HG02588 (cell line): ENCODE results near the gene APOE.
A peak's percentile ranks its signal among the peaks of the same experiment; 100 is the strongest.
"Not testable (repeated sequence)": the region's sequence is repeated elsewhere in the genome, so short reads cannot be mapped to it uniquely, and the experiment has no call there.

Experiments used
- ATAC-seq: cut with Tn5 transposase; IDR thresholded peaks from one replicate; pipeline ENCODE4 v1.9.1; 2021; ENCODE audit warnings: mild to moderate bottlenecking, moderate library complexity; ENCODE audit not compliant: unreplicated experiment

APOE gene

GRCh38 chr19:44908836-44909261, 3.3 kb downstream of the APOE start:
- no peak for ATAC-seq

GRCh38 chr19:44909775-44910174, 4.2 kb downstream of the APOE start:
- no peak for ATAC-seq

GRCh38 chr19:44911896-44912295, 6.3 kb downstream of the APOE start:
- ATAC-seq: not testable (repeated sequence)

GRCh38 chr19:44912854-44913253, 7.3 kb downstream of the APOE start:
- ATAC-seq: no peak

GRCh38 chr19:44913512-44914432, 8.2 kb downstream of the APOE start:
- ATAC-seq: not testable (repeated sequence)

- ATAC-seq: peak; percentile 88
Measured at GRCh38 chr19:44914433-44915206, 9.0 kb downstream of the APOE start, which contains the start of gene APOC1. APOC1 (plus strand) TSS chr19:44914608; CDS start chr19:44914892, 284 bp downstream.

GRCh38 chr19:44924243-44924725, 18.7 kb downstream of the APOE start:
- no peak for ATAC-seq

- ATAC-seq: no peak
Measured at GRCh38 chr19:44925114-44925891, 19.7 kb downstream of the APOE start.

- peak; percentile 8 for ATAC-seq
Measured at GRCh38 chr19:44926245-44927077, 20.9 kb downstream of the APOE start.

GRCh38 chr19:44927746-44928145, 22.1 kb downstream of the APOE start:
- no peak for ATAC-seq

- no peak for ATAC-seq
Measured at GRCh38 chr19:44930088-44930487, 24.5 kb downstream of the APOE start.

GRCh38 chr19:44931541-44931940, 25.9 kb downstream of the APOE start:
- ATAC-seq: no peak

GRCh38 chr19:44939668-44940067, 34.1 kb downstream of the APOE start:
- no peak for ATAC-seq

- ATAC-seq: no peak
Measured at GRCh38 chr19:44942067-44942571, 36.5 kb downstream of the APOE start, which contains the start of gene APOC4. APOC4 (plus strand) TSS chr19:44942237; CDS start chr19:44942278, 41 bp downstream.

- ATAC-seq: peak; percentile 64
Measured at GRCh38 chr19:44943801-44944249, 38.2 kb downstream of the APOE start.

GRCh38 chr19:44947041-44947581, 41.5 kb downstream of the APOE start:
- ATAC-seq: no peak

- no peak for ATAC-seq
Measured at GRCh38 chr19:44948237-44948636, 42.6 kb downstream of the APOE start.

GRCh38 chr19:44948763-44949374, 43.3 kb downstream of the APOE start:
- no peak for ATAC-seq

- no peak for ATAC-seq
Measured at GRCh38 chr19:44949550-44949949, 44.0 kb downstream of the APOE start.
